ENCODE results near the gene LILRB2.

DNA sequence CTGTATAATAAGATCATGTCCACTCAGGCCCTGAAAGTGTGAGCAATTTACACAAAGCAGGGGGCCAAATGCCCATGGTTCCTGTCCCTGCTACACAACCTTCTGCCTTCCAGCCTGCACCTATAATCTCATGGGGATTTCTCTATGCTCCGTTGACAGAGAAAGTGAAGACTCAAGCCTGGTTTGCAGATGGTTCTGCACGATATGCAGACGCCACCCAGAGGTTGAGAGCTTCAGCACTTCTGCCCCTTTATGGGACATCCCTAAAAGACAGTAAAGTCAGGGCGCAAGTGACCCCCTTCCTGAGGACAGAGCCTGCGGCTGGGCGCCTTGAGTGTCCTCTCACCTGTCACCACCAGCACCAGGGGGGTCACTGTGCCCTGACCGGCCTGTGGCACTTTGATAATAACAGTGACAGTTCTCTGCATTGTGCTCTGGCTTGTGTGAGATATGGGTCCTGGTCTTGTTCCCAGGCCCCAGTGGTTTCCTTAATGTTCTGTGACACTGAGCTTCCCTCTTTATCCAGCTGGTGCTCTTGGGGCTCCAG is 16.9 kb upstream of the LILRB2 start:
- TF ChIP-seq, protein P1, sequence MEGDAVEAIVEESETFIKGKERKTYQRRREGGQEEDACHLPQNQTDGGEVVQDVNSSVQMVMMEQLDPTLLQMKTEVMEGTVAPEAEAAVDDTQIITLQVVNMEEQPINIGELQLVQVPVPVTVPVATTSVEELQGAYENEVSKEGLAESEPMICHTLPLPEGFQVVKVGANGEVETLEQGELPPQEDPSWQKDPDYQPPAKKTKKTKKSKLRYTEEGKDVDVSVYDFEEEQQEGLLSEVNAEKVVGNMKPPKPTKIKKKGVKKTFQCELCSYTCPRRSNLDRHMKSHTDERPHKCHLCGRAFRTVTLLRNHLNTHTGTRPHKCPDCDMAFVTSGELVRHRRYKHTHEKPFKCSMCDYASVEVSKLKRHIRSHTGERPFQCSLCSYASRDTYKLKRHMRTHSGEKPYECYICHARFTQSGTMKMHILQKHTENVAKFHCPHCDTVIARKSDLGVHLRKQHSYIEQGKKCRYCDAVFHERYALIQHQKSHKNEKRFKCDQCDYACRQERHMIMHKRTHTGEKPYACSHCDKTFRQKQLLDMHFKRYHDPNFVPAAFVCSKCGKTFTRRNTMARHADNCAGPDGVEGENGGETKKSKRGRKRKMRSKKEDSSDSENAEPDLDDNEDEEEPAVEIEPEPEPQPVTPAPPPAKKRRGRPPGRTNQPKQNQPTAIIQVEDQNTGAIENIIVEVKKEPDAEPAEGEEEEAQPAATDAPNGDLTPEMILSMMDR (conservative IDR thresholded peaks at IDR 0.05; ENCODE audit: low read depth, low read length) = peak; percentile 24; the same call in 1 of the 2 replicates
- no peak for TF ChIP-seq EZH2 (IDR thresholded peaks at IDR 0.05; ENCODE audit: borderline replicate concordance, low read depth, low read length, poor library complexity, severe bottlenecking)
